Testis (tissue), 3 donors: Measurements from ENCODE around the gene MTAP. TPM values are rescaled to one million over a fixed set of nuclear protein-coding genes. Genes with fewer than 3 reads are reported as not detected.

Experiments
- DNase-seq: peaks from one replicate; pipeline ENCODE4 v3.0.0-alpha.2; 2019
- H3K27ac ChIP-seq, 2 donors: fragments of 200-600 bp; sonication (generic); one replicate each; pipeline ENCODE4 v1.5.1; 2019
- H3K27me3 ChIP-seq: fragments of 200-600 bp; sonication (generic); one replicate; pipeline ENCODE4 v1.5.1; 2019
- H3K36me3 ChIP-seq: fragments of 200-600 bp; sonication (generic); one replicate; pipeline ENCODE4 v1.5.1; 2017; ENCODE audit warnings: low read depth; ENCODE audit errors: missing control alignments
- H3K4me1 ChIP-seq: fragments of 200-600 bp; sonication (generic); one replicate; pipeline ENCODE4 v1.5.1; 2019
- H3K4me3 ChIP-seq, 2 donors: fragments of 200-600 bp; sonication (generic); one replicate each; pipeline ENCODE4 v1.5.1; 2017 to 2019
- H3K9me3 ChIP-seq: fragments of 200-600 bp; sonication (generic); one replicate; pipeline ENCODE4 v1.5.1; 2017
- POLR2A ChIP-seq: fragments of 450-650 bp; IDR thresholded peaks from one replicate; pipeline ENCODE4 v1.6.1; 2017; ENCODE audit warnings: antibody characterized with exemption, mild to moderate bottlenecking, moderate library complexity
- WGBS, 2 donors: methylation state at CpG; one replicate each; pipeline ENCODE4 v1.1.5; 2018; 5-methylcytosine and 5-hydroxymethylcytosine counted together
- intact Hi-C: fragments of 100-400 bp; cut with DNase I; formaldehyde crosslinking; loops from one replicate; pipeline ENCODE4 v1.15.1; 2023; ENCODE audit warnings: low total_unique reads
- polyA plus RNA-seq: library from polyadenylated mRNA; stranded (reverse); fragments of 350-450 nt; fragmentation: Illumina TruSeq; extraction: RNeasy Lipid Tissue Mini Kit (QIAGEN cat#74804); gene quantifications from one replicate; pipeline ENCODE4 v1.2.3, GENCODE V29; 2014; ENCODE audit warnings: low read depth, low replicate concordance; ENCODE audit not compliant: insufficient read depth
- total RNA-seq, 2 donors: library from RNA; depleted of rRNA; stranded (reverse); fragments of >200 nt; gene quantifications; one replicate each; pipeline ENCODE4 v1.2.3, GENCODE V29; 2016
- TF ChIP-seq, protein P1 (sequence below), 3 experiments: fragments of 450-650 bp in 2 of 3; fragments of 200-600 bp in 1 of 3; sonication (generic) in 1 of 3; IDR thresholded peaks; one replicate each; pipeline ENCODE4 v1.5.1; 2016 to 2019; ENCODE audit warnings: antibody characterized with exemption in 3 of 3, mild to moderate bottlenecking in 2 of 3, moderate library complexity in 1 of 3

MTAP gene
- total and polyA plus RNA-seq, 3 donors from 2014 or later = 18.2 to 21.2 (median 19.3) TPM

DNA sequence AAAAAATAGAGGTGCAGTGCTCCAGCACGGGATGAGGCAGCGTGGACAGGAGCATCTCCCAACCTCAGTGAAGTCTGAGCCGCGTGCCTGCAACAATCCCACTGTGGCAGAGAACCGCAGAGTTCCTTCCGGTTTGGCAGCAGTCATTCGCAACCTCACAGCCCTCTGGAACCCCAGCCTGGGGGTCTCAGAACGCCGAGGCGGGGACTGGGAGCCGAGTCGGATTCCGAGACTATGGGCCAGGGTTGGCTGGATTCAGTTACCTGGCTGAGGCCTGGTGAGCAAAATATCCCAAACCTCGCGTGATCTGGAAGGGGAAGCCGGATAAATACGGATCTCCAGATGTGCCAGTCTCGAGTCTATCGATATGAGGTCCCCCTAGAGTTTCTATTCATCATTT lies 164.7 kb downstream of the MTAP start:
- H3K36me3 ChIP-seq = no peaks in the 10 kb centered on the region
- H3K9me3 ChIP-seq = no peaks in the 10 kb centered on the region
- DNase-seq = no peak
- peak overlapping the region in 1 of 2 donors; percentile 1 for H3K4me3 ChIP-seq
- WGBS, 2 donors = 14 to 22% methylated on average over 19 of the region's 19 CpGs
- H3K4me1 ChIP-seq = no peaks in the 10 kb centered on the region
- intact Hi-C loops = no loop called here
- TF ChIP-seq, protein P1, sequence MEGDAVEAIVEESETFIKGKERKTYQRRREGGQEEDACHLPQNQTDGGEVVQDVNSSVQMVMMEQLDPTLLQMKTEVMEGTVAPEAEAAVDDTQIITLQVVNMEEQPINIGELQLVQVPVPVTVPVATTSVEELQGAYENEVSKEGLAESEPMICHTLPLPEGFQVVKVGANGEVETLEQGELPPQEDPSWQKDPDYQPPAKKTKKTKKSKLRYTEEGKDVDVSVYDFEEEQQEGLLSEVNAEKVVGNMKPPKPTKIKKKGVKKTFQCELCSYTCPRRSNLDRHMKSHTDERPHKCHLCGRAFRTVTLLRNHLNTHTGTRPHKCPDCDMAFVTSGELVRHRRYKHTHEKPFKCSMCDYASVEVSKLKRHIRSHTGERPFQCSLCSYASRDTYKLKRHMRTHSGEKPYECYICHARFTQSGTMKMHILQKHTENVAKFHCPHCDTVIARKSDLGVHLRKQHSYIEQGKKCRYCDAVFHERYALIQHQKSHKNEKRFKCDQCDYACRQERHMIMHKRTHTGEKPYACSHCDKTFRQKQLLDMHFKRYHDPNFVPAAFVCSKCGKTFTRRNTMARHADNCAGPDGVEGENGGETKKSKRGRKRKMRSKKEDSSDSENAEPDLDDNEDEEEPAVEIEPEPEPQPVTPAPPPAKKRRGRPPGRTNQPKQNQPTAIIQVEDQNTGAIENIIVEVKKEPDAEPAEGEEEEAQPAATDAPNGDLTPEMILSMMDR (IDR thresholded peaks at IDR 0.05) = no peak
- no peak for TF ChIP-seq POLR2A
- H3K27me3 ChIP-seq = no peaks in the 10 kb centered on the region
- H3K27ac ChIP-seq = no peak overlapping the region

DNA sequence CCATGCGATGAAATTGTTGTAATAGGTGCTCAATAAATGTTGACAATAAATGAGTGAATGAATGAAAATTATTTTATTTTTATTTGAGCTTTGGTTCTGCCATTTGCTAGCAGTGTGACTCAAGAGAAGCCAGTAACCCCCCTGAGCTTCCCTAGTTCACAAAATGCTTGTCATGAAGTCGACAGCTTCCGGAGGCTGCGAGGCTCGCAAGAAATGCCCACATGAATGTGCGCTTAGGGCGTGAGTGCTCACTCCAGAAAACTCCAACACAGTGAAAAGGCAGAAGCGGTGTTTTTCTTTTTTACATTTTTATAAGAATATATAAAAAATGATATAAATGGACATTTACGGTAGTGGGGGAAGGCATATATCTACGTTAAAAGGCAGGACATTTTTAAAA lies 165.3 kb downstream of the MTAP start:
- Histone ChIP-seq H3K4me1 (no peaks in the 10 kb centered on the region), H3K27me3 (no peaks in the 10 kb centered on the region), H3K4me3 (peak overlapping the region in 1 of 2 donors; percentile 1), H3K36me3 (no peaks in the 10 kb centered on the region), H3K9me3 (no peaks in the 10 kb centered on the region), H3K27ac (no peak overlapping the region)
- intact Hi-C loops = no loop called here
- no peak for TF ChIP-seq POLR2A
- TF ChIP-seq, protein P1 (IDR thresholded peaks at IDR 0.05) = no peak
- DNase-seq = no peak
- 17 to 25% methylated on average over 10 of the region's 10 CpGs for WGBS, 2 donors

DNA sequence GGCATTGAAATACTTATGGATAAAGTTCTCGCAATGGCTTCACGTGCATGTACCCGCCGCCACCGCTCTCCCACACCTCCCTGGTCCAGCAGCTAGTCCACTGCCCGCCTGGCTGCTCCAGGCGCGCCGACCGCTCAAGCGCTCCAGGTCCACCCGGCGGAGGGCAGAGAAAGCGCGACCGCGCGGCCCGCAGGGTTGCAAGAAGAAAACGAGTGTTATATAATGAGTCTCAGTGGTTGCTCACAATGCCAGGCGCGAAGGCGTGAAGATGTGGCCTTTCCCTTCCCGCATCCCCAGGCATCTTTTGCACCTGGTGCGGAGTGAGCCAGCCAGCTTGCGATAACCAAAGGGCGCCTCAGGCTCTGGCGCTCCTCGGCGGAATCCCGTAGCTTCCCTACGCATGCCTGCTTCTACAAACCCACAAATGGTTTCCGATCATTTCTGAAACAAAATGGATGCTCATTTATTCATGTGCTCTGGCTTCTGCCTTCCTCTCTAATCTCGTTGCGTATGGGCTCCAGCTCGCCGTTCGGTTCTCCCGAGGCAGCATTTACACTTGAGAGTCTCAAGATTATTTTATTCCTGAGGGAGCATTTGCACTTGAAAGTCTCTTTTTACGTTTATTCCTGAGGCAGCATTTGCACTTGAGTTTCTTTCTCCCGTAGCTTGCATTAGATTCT lies 166.0 kb downstream of the MTAP start:
- H3K27ac ChIP-seq = no peak overlapping the region
- no peaks in the 10 kb centered on the region for H3K36me3 ChIP-seq
- no peak for DNase-seq
- H3K4me1 ChIP-seq = no peaks in the 10 kb centered on the region
- H3K9me3 ChIP-seq = no peaks in the 10 kb centered on the region
- intact Hi-C loops = no loop called here
- 7 to 10% methylated on average over 29 to 41 of the region's 41 CpGs for WGBS, 2 donors
- TF ChIP-seq, protein P1 (IDR thresholded peaks at IDR 0.05) = no peak
- TF ChIP-seq POLR2A = no peak
- H3K4me3 ChIP-seq = peak overlapping the region in 1 of 2 donors; percentile 1
- no peaks in the 10 kb centered on the region for H3K27me3 ChIP-seq

DNA sequence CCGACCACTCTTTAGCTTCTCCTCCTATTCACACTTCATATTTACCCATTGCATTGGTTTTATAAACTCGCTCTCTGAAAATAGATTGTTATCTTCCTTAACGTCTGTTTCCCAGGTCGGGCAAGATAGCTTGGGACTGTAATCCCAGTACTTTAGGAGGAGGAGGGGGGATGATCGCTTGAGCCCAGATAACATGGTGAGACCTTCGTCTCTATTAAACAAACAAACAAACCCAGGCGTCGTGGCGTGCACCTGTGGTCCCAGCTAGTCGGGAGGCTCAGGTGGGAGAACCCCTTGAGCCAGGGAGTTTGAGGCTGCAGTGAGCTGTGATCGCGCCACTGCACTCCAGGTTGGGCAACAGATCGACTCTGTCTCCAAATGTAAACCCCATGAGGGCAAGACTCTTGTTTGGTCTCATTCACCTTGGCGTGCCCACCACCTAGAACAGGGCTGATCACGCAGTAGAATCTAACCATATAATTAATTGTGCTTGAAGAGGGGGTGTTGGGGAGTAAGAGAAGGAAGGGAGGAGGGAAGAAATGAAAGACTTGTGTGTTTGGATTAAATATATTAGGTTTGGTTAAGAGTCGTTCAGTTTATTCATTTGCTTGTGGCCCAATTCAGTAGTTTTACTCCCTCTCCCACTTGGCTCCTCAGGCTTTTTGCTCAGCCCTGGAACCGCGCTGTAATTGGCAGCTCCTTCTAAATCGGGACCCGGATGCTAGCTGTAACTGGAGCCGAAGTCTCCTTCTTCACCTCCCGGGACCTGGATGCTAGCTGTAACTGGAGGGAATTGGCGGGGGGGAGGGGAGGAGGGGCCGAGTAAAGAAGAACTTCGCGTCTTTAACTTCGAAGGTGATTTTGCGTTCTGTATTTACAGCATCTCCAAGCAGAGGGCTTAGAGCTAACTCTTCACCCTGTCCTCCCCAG lies 166.8 kb downstream of the MTAP start:
- TF ChIP-seq POLR2A = no peak
- TF ChIP-seq, protein P1 (IDR thresholded peaks at IDR 0.05) = no peak
- Histone ChIP-seq H3K9me3 (no peaks in the 10 kb centered on the region), H3K4me1 (peaks cover 1% of the 10 kb centered on the region), H3K27me3 (no peaks in the 10 kb centered on the region), H3K27ac (no peak overlapping the region), H3K4me3 (no peak overlapping the region), H3K36me3 (no peaks in the 10 kb centered on the region)
- WGBS, 2 donors = 7 to 8% methylated on average over 27 to 28 of the region's 28 CpGs
- intact Hi-C loops = no loop called here
- DNase-seq = no peak
